HEK293 (cell line): ENCODE data around the gene GALE.

Experiments
- CTCF ChIA-PET: fragments of 350-600 bp; formaldehyde crosslinking; extraction: SDS; loops from one replicate; lab custom pipeline; 2021; ENCODE audit warnings: antibody characterized with exemption; lab: Yijun Ruan, JAX
- POLR2A ChIA-PET: fragments of 300-600 bp; formaldehyde crosslinking; extraction: SDS; loops from one replicate; lab custom pipeline; 2020; ENCODE audit warnings: antibody characterized with exemption, inconsistent platforms; lab: Yijun Ruan, JAX
- H3K27ac ChIP-seq: fragments of 200-500 bp; sonication (Bioruptor generic); 2 replicates; pipeline ENCODE4 v1.5.1; 2014; ENCODE audit warnings: low read depth, low read length, control low read depth, inconsistent platforms; ENCODE audit errors: extremely low read depth
- H3K36me3 ChIP-seq, 2 experiments: fragments of 200-500 bp in 1 of 2; sonication (Bioruptor generic) in 1 of 2; 1 replicate in 1 of 2; 2 replicates in 1 of 2; pipeline ENCODE4 v1.5.1; 2014 to 2017; ENCODE audit warnings: inconsistent platforms in 2 of 2, low read length in 2 of 2; ENCODE audit not compliant: control insufficient read depth in 2 of 2, insufficient read depth in 1 of 2
- H3K4me1 ChIP-seq: fragments of 200-500 bp; sonication (Bioruptor generic); 2 replicates; pipeline ENCODE4 v1.5.1; 2014; ENCODE audit warnings: mild to moderate bottlenecking, low read length, inconsistent platforms; ENCODE audit not compliant: control insufficient read depth, insufficient read depth
- H3K4me3 ChIP-seq: 2 replicates; pipeline ENCODE4 v1.5.1; 2011; ENCODE audit warnings: low read depth, mild to moderate bottlenecking, control low read depth, low read length, moderate library complexity
- H3K9me3 ChIP-seq: fragments of 200-500 bp; sonication (Bioruptor generic); 2 replicates; pipeline ENCODE4 v1.5.1; 2014; ENCODE audit warnings: low read depth, low read length, inconsistent platforms; ENCODE audit not compliant: control insufficient read depth, insufficient read depth
- BCL11A ChIP-seq: fragments of 450-650 bp; formaldehyde crosslinking; IDR thresholded peaks from 2 replicates; pipeline ENCODE4 v1.5.1; 2016; ENCODE audit warnings: low read depth, missing biosample characterization, missing genetic modification characterization
- KLF7 ChIP-seq: fragments of 450-650 bp; formaldehyde crosslinking; IDR thresholded peaks from 2 replicates; pipeline ENCODE4 v1.5.1; 2016; ENCODE audit warnings: missing biosample characterization, missing genetic modification characterization, borderline replicate concordance
- OVOL3 ChIP-seq: fragments of 450-650 bp; formaldehyde crosslinking; IDR thresholded peaks from 2 replicates; pipeline ENCODE4 v1.5.1; 2016; ENCODE audit warnings: missing biosample characterization, missing genetic modification characterization
- ZEB2 ChIP-seq: fragments of 450-650 bp; formaldehyde crosslinking; IDR thresholded peaks from 2 replicates; pipeline ENCODE4 v1.5.1; 2016; ENCODE audit warnings: missing biosample characterization, missing genetic modification characterization
- ZNF311 ChIP-seq: fragments of 450-650 bp; formaldehyde crosslinking; IDR thresholded peaks from 2 replicates; pipeline ENCODE4 v1.5.1; 2017; ENCODE audit warnings: missing biosample characterization, missing genetic modification characterization, borderline replicate concordance
- ZNF391 ChIP-seq: fragments of 450-650 bp; formaldehyde crosslinking; IDR thresholded peaks from 2 replicates; pipeline ENCODE4 v1.5.1; 2016; ENCODE audit warnings: low read depth, missing biosample characterization, missing genetic modification characterization, borderline replicate concordance
- ZNF426 ChIP-seq: fragments of 450-650 bp; formaldehyde crosslinking; IDR thresholded peaks from 2 replicates; pipeline ENCODE4 v1.5.1; 2017; ENCODE audit warnings: missing biosample characterization, missing genetic modification characterization, mild to moderate bottlenecking, inconsistent platforms, moderate library complexity
- ZNF433 ChIP-seq: fragments of 450-650 bp; formaldehyde crosslinking; IDR thresholded peaks from 2 replicates; pipeline ENCODE4 v1.5.1; 2016; ENCODE audit warnings: missing biosample characterization, missing genetic modification characterization, low read depth
- ZNF501 ChIP-seq: fragments of 450-650 bp; formaldehyde crosslinking; IDR thresholded peaks from 2 replicates; pipeline ENCODE4 v1.5.1; 2016; ENCODE audit warnings: missing biosample characterization, missing genetic modification characterization
- ZNF585B ChIP-seq: fragments of 450-650 bp; formaldehyde crosslinking; IDR thresholded peaks from 2 replicates; pipeline ENCODE4 v1.5.1; 2016; ENCODE audit warnings: missing biosample characterization, missing genetic modification characterization
- ZNF664 ChIP-seq: fragments of 450-650 bp; formaldehyde crosslinking; IDR thresholded peaks from 2 replicates; pipeline ENCODE4 v1.5.1; 2016; ENCODE audit warnings: missing biosample characterization, missing genetic modification characterization
- ZNF76 ChIP-seq: fragments of 450-650 bp; formaldehyde crosslinking; IDR thresholded peaks from 2 replicates; pipeline ENCODE4; 2016; ENCODE audit warnings: low read depth, missing biosample characterization, missing genetic modification characterization, borderline replicate concordance
- ZNF768 ChIP-seq: fragments of 450-650 bp; formaldehyde crosslinking; IDR thresholded peaks from 2 replicates; pipeline ENCODE4 v1.5.1; 2018; ENCODE audit warnings: missing biosample characterization, mild to moderate bottlenecking, missing genetic modification characterization
- TF ChIP-seq, protein P1 (sequence below): sonication (generic); formaldehyde crosslinking; IDR thresholded peaks from 2 replicates; pipeline ENCODE4 v1.8.1; 2022; ENCODE audit warnings: mild to moderate bottlenecking, moderate library complexity, missing genetic modification reagents
- TF ChIP-seq, protein P2 (sequence below): fragments of 450-650 bp; formaldehyde crosslinking; IDR thresholded peaks from 2 replicates; pipeline ENCODE4 v1.5.1; 2017; ENCODE audit warnings: missing biosample characterization, missing genetic modification characterization
- TF ChIP-seq, protein P3 (sequence below): fragments of 450-650 bp; formaldehyde crosslinking; IDR thresholded peaks from 2 replicates; pipeline ENCODE4 v1.5.1; 2016; ENCODE audit warnings: missing biosample characterization, missing genetic modification characterization
- TF ChIP-seq, protein P4 (sequence below): fragments of 450-650 bp; formaldehyde crosslinking; IDR thresholded peaks from 2 replicates; pipeline ENCODE4 v1.5.1; 2016; ENCODE audit warnings: missing biosample characterization, missing genetic modification characterization
- TF ChIP-seq, protein P5 (sequence below): fragments of 450-650 bp; formaldehyde crosslinking; IDR thresholded peaks from 2 replicates; pipeline ENCODE4 v1.5.1; 2016; ENCODE audit warnings: missing biosample characterization, missing genetic modification characterization
- TF ChIP-seq, protein P6 (sequence below): fragments of 450-650 bp; formaldehyde crosslinking; IDR thresholded peaks from 2 replicates; pipeline ENCODE4 v1.5.1; 2016; ENCODE audit warnings: missing biosample characterization, missing genetic modification characterization, low read depth

GALE gene

DNA sequence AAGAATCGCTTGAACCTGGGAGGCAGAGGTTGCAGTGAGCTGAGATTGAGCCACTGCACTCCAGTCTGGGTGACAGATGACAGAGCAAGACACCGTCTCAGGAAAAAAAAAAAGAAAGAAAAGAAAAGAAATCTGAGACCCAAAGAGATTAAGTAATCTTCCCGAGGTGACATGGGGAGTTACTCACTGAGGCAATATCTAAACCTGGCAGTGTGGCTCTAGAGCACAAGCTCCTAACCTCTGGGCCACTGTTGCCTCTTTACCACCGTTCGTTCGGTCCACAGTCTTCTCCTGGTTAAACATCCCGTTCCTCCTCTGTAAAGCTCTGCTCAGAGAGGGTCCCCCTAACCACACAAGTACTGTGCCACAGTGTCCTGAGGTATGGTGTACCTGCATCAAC lies 23.2 kb upstream of the GALE start:
- Histone ChIP-seq H3K36me3 (peaks cover 0 to 3% of the 10 kb centered on the region in 2 experiments; a peak in 1 of 3 replicates), H3K4me3 (no peak overlapping the region), H3K4me1 (no peaks in the 10 kb centered on the region), H3K9me3 (no peaks in the 10 kb centered on the region), H3K27ac (no peak overlapping the region)
- CTCF ChIA-PET, result interaction anchor here (1.0 to 5.7 kb wide), 3 partner anchors 10 to 45 kb away, joined by 5 to 80 read pairs (median 6); no protein-coding TSS in a partner anchor
- TF ChIP-seq KLF7, result no peak
- TF ChIP-seq, protein P1, sequence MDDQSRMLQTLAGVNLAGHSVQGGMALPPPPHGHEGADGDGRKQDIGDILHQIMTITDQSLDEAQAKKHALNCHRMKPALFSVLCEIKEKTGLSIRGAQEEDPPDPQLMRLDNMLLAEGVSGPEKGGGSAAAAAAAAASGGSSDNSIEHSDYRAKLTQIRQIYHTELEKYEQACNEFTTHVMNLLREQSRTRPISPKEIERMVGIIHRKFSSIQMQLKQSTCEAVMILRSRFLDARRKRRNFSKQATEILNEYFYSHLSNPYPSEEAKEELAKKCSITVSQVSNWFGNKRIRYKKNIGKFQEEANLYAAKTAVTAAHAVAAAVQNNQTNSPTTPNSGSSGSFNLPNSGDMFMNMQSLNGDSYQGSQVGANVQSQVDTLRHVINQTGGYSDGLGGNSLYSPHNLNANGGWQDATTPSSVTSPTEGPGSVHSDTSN (CRISPR knock-in tag), result no peak
- TF ChIP-seq ZEB2 (tag by site-specific recombination), result no peak
- TF ChIP-seq ZNF391, result no peak
- TF ChIP-seq ZNF426 (tag by site-specific recombination), result no peak
- TF ChIP-seq, protein P2, sequence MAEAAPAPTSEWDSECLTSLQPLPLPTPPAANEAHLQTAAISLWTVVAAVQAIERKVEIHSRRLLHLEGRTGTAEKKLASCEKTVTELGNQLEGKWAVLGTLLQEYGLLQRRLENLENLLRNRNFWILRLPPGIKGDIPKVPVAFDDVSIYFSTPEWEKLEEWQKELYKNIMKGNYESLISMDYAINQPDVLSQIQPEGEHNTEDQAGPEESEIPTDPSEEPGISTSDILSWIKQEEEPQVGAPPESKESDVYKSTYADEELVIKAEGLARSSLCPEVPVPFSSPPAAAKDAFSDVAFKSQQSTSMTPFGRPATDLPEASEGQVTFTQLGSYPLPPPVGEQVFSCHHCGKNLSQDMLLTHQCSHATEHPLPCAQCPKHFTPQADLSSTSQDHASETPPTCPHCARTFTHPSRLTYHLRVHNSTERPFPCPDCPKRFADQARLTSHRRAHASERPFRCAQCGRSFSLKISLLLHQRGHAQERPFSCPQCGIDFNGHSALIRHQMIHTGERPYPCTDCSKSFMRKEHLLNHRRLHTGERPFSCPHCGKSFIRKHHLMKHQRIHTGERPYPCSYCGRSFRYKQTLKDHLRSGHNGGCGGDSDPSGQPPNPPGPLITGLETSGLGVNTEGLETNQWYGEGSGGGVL (tag by site-specific recombination), result no peak
- POLR2A ChIA-PET, result interaction anchor here (2.0 to 3.1 kb wide), 2 partner anchors 13 to 24 kb away, joined by 11 read pairs; partner anchors contain the start of gene GALE

DNA sequence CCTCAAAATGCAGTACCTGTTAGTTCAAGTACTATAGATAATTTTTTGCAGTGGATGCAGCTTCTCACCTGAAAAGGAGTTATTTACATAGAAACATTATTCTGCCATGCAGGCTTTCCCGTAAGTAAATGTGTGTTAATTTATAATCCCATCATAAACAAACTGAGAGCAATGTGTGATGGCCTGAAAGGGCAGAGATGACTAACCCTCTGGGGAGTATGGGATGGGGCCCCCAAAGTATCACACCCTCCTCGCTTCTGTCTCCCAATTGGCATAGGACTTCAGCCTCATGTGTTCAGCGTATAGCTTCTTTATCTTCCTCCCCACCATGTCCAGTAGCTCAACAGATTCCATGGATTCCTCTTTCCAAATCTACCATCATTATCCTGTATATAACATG lies 17.1 kb upstream of the GALE start:
- no peaks in the 10 kb centered on the region for H3K4me1 ChIP-seq
- CTCF ChIA-PET, result interaction anchor here (0.6 to 1.0 kb wide), 3 partner anchors 8 to 46 kb away, joined by 3 read pairs; no protein-coding TSS in a partner anchor
- H3K27ac ChIP-seq, result no peak overlapping the region
- H3K36me3 ChIP-seq, result peaks cover 0 to 54% of the 10 kb centered on the region in 2 experiments; a peak in 1 of 3 replicates
- no peak overlapping the region for H3K4me3 ChIP-seq
- TF ChIP-seq, protein P3, sequence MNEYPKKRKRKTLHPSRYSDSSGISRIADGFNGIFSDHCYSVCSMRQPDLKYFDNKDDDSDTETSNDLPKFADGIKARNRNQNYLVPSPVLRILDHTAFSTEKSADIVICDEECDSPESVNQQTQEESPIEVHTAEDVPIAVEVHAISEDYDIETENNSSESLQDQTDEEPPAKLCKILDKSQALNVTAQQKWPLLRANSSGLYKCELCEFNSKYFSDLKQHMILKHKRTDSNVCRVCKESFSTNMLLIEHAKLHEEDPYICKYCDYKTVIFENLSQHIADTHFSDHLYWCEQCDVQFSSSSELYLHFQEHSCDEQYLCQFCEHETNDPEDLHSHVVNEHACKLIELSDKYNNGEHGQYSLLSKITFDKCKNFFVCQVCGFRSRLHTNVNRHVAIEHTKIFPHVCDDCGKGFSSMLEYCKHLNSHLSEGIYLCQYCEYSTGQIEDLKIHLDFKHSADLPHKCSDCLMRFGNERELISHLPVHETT (tag by site-specific recombination), result no peak
- no peak for TF ChIP-seq ZNF311 (tag by site-specific recombination)
- no peak for TF ChIP-seq ZNF664 (tag by site-specific recombination)
- no peak for TF ChIP-seq ZNF768 (tag by site-specific recombination)
- TF ChIP-seq, protein P4, sequence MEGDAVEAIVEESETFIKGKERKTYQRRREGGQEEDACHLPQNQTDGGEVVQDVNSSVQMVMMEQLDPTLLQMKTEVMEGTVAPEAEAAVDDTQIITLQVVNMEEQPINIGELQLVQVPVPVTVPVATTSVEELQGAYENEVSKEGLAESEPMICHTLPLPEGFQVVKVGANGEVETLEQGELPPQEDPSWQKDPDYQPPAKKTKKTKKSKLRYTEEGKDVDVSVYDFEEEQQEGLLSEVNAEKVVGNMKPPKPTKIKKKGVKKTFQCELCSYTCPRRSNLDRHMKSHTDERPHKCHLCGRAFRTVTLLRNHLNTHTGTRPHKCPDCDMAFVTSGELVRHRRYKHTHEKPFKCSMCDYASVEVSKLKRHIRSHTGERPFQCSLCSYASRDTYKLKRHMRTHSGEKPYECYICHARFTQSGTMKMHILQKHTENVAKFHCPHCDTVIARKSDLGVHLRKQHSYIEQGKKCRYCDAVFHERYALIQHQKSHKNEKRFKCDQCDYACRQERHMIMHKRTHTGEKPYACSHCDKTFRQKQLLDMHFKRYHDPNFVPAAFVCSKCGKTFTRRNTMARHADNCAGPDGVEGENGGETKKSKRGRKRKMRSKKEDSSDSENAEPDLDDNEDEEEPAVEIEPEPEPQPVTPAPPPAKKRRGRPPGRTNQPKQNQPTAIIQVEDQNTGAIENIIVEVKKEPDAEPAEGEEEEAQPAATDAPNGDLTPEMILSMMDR (tag by site-specific recombination), result no peak
- TF ChIP-seq, all 188 proteins: peak for 0
- POLR2A ChIA-PET, result no interaction called here
- H3K9me3 ChIP-seq, result no peaks in the 10 kb centered on the region

DNA sequence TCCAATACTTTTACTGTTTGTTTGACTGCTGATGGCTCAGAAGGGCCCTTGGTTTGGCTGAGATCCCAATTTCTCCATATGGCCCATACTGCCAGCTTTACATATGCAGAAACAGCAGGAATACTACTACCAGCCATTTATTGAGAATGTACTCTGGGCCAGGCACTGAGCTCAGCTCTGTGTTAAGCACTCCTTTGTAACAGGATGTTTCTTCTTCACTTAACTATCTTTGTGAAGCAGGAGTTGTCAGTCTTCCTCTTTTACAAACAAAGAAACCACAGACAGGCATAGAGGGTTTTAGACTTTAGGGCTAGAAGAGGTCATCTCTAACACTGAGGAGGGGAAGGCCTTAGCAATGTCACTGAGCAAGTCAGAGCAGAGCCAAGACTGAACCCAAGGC lies 16.4 kb upstream of the GALE start:
- no peaks in the 10 kb centered on the region for H3K9me3 ChIP-seq
- H3K36me3 ChIP-seq, result peaks cover 0 to 61% of the 10 kb centered on the region in 2 experiments; a peak in 1 of 3 replicates
- H3K27ac ChIP-seq, result no peak overlapping the region
- H3K4me1 ChIP-seq, result no peaks in the 10 kb centered on the region
- ChIA-PET POLR2A (interaction anchor here (0.5 to 1.6 kb wide), 2 partner anchors 8 to 19 kb away, joined by 3 to 6 read pairs; partner anchors contain the start of gene HMGCL), CTCF (interaction anchor here (0.6 to 0.9 kb wide), 2 partner anchors 8 to 54 kb away, joined by 3 read pairs; no protein-coding TSS in a partner anchor)
- no peak overlapping the region for H3K4me3 ChIP-seq
- TF ChIP-seq OVOL3 (tag by site-specific recombination) (no peak), BCL11A (no peak), ZNF585B (tag by site-specific recombination) (no peak), ZNF501 (tag by site-specific recombination) (no peak), ZNF76 (tag by site-specific recombination) (no peak), ZNF433 (tag by site-specific recombination) (no peak)
- TF ChIP-seq, protein P5, sequence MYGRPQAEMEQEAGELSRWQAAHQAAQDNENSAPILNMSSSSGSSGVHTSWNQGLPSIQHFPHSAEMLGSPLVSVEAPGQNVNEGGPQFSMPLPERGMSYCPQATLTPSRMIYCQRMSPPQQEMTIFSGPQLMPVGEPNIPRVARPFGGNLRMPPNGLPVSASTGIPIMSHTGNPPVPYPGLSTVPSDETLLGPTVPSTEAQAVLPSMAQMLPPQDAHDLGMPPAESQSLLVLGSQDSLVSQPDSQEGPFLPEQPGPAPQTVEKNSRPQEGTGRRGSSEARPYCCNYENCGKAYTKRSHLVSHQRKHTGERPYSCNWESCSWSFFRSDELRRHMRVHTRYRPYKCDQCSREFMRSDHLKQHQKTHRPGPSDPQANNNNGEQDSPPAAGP (tag by site-specific recombination), result no peak
- TF ChIP-seq, protein P6, sequence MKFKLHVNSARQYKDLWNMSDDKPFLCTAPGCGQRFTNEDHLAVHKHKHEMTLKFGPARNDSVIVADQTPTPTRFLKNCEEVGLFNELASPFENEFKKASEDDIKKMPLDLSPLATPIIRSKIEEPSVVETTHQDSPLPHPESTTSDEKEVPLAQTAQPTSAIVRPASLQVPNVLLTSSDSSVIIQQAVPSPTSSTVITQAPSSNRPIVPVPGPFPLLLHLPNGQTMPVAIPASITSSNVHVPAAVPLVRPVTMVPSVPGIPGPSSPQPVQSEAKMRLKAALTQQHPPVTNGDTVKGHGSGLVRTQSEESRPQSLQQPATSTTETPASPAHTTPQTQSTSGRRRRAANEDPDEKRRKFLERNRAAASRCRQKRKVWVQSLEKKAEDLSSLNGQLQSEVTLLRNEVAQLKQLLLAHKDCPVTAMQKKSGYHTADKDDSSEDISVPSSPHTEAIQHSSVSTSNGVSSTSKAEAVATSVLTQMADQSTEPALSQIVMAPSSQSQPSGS (tag by site-specific recombination), result no peak
